Loucy (cell line): ENCODE measurements around the gene CEACAM21.

Source experiments
- H2AFZ ChIP-seq: fragments of 200-600 bp; sonication (generic); 2 replicates; pipeline ENCODE4 v1.6.0; 2016; ENCODE audit warnings: antibody characterized with exemption, mild to moderate bottlenecking, low read length, moderate library complexity
- H3F3A ChIP-seq: fragments of 200-600 bp; 2 replicates; pipeline ENCODE4 v1.6.0; 2016; ENCODE audit warnings: antibody characterized with exemption, low read depth, mild to moderate bottlenecking
- H3K27me3 ChIP-seq: fragments of 200-600 bp; sonication (generic); 2 replicates; pipeline ENCODE4 v1.6.1; 2014; ENCODE audit warnings: low read length, mild to moderate bottlenecking; ENCODE audit not compliant: insufficient read depth, poor library complexity, severe bottlenecking
- H3K36me3 ChIP-seq: fragments of 200-600 bp; sonication (generic); 2 replicates; pipeline ENCODE4 v1.6.1; 2016; ENCODE audit warnings: low read length; ENCODE audit not compliant: insufficient read depth
- H3K4me1 ChIP-seq: fragments of 200-600 bp; sonication (generic); 2 replicates; pipeline ENCODE4 v1.5.1; 2014; ENCODE audit warnings: low read length, mild to moderate bottlenecking; ENCODE audit not compliant: insufficient read depth, poor library complexity, severe bottlenecking
- H3K4me2 ChIP-seq: fragments of 200-600 bp; sonication (generic); 2 replicates; pipeline ENCODE4 v1.6.0; 2014; ENCODE audit warnings: antibody characterized with exemption, low read length, low read depth, mild to moderate bottlenecking; ENCODE audit not compliant: poor library complexity, severe bottlenecking
- H3K4me3 ChIP-seq: fragments of 200-600 bp; sonication (generic); 2 replicates; pipeline ENCODE4 v1.5.1; 2014; ENCODE audit warnings: low read length, mild to moderate bottlenecking, mixed read lengths; ENCODE audit not compliant: poor library complexity, severe bottlenecking
- H3K79me2 ChIP-seq: fragments of 200-600 bp; sonication (generic); 2 replicates; pipeline ENCODE4 v1.6.1; 2014; ENCODE audit warnings: low read length; ENCODE audit not compliant: insufficient read depth
- H3K9ac ChIP-seq: fragments of 200-600 bp; sonication (generic); 2 replicates; pipeline ENCODE4 v1.6.0; 2014; ENCODE audit warnings: mild to moderate bottlenecking, low read depth, low read length, moderate library complexity; ENCODE audit not compliant: poor library complexity, severe bottlenecking
- H3K9me2 ChIP-seq: fragments of 200-600 bp; sonication (generic); replicated peaks from 2 replicates; pipeline ENCODE4 v1.6.1; 2016; ENCODE audit warnings: low read depth, low read length, mixed read lengths
- H3K9me3 ChIP-seq: fragments of 200-600 bp; sonication (generic); 2 replicates; pipeline ENCODE4 v1.6.1; 2014; ENCODE audit warnings: mild to moderate bottlenecking, antibody characterized with exemption, low read length, low read depth; ENCODE audit not compliant: insufficient read depth
- H4K20me1 ChIP-seq: fragments of 200-600 bp; sonication (generic); 2 replicates; pipeline ENCODE4 v1.6.0; 2014; ENCODE audit warnings: antibody characterized with exemption, low read length, mild to moderate bottlenecking; ENCODE audit not compliant: insufficient read depth, poor library complexity, severe bottlenecking
- CTCF ChIP-seq: fragments of 200-600 bp; sonication (generic); conservative IDR thresholded peaks from 2 replicates; pipeline ENCODE4 v1.5.1; 2014; ENCODE audit warnings: mild to moderate bottlenecking, antibody characterized with exemption, low read length
- EZH2phosphoT487 ChIP-seq: fragments of 200-600 bp; IDR thresholded peaks from 2 replicates; pipeline ENCODE4 v1.6.1; 2018; ENCODE audit warnings: antibody characterized with exemption, mild to moderate bottlenecking, moderate library complexity, borderline replicate concordance

CEACAM21 gene

GRCh38 chr19:41589371-41589770 is 13.4 kb downstream of the CEACAM21 start:
- Histone ChIP-seq H3K4me2 (no peak overlapping the region), H3K27me3 (no peaks in the 10 kb centered on the region), H3K9me3 (no peaks in the 10 kb centered on the region), H2AFZ (no peak overlapping the region), H4K20me1 (no peaks in the 10 kb centered on the region), H3K9ac (no peak overlapping the region), H3F3A (no peaks in the 10 kb centered on the region), H3K79me2 (no peaks in the 10 kb centered on the region), H3K36me3 (no peaks in the 10 kb centered on the region), H3K4me3 (no peak overlapping the region), H3K9me2 (no peaks in the 10 kb centered on the region), H3K4me1 (no peaks in the 10 kb centered on the region)
- TF ChIP-seq CTCF: no peak
- TF ChIP-seq EZH2phosphoT487: no peak

- Histone ChIP-seq H3K36me3 (no peaks in the 10 kb centered on the region), H3K4me3 (no peak overlapping the region), H4K20me1 (no peaks in the 10 kb centered on the region), H3K27me3 (no peaks in the 10 kb centered on the region), H2AFZ (no peak overlapping the region), H3F3A (no peaks in the 10 kb centered on the region), H3K9me2 (no peaks in the 10 kb centered on the region), H3K9me3 (no peaks in the 10 kb centered on the region), H3K4me1 (no peaks in the 10 kb centered on the region), H3K9ac (no peak overlapping the region), H3K4me2 (no peak overlapping the region), H3K79me2 (no peaks in the 10 kb centered on the region)
- TF ChIP-seq CTCF (no peak), EZH2phosphoT487 (no peak)
Observed at GRCh38 chr19:41590936-41591335, 15.0 kb downstream of the CEACAM21 start.

- Histone ChIP-seq H3K9me3 (no peaks in the 10 kb centered on the region), H3K9me2 (no peaks in the 10 kb centered on the region), H3F3A (no peaks in the 10 kb centered on the region), H3K4me3 (no peak overlapping the region), H3K9ac (no peak overlapping the region), H2AFZ (no peak overlapping the region), H3K27me3 (no peaks in the 10 kb centered on the region), H3K36me3 (no peaks in the 10 kb centered on the region), H3K79me2 (no peaks in the 10 kb centered on the region), H4K20me1 (no peaks in the 10 kb centered on the region), H3K4me1 (no peaks in the 10 kb centered on the region), H3K4me2 (no peak overlapping the region)
- TF ChIP-seq EZH2phosphoT487: no peak
- TF ChIP-seq CTCF: no peak
Observed at GRCh38 chr19:41591951-41592562, 16.1 kb downstream of the CEACAM21 start.
